Left lung (tissue), 14 donors: ENCODE measurements around the gene DPH7. TPM values are rescaled to one million over a fixed set of nuclear protein-coding genes. Genes with fewer than 3 reads are reported as not detected.
A peak's percentile ranks its signal among the peaks of the same experiment; 100 is the strongest.
"Not testable (repeated sequence)": the region's sequence is repeated elsewhere in the genome, so short reads cannot be mapped to it uniquely, and the experiment has no call there.

Experiments
- ATAC-seq: fragments of 200-7000 bp; cut with Tn5 transposase; one replicate; pipeline ENCODE4 v1.9.1; 2020; ENCODE audit warnings: moderate library complexity
- DNase-seq, 4 donors: peaks; one replicate each; pipeline ENCODE4 v3.0.0-alpha.2; 2013 to 2020
- H3K27ac ChIP-seq, 2 donors: fragments of 200-600 bp; sonication (generic) in 1 of 2; one replicate each; pipeline versions ENCODE4 v1.5.0 to v1.8.0; 2020 to 2021
- H3K27me3 ChIP-seq, 2 donors: fragments of 200-600 bp; sonication (generic) in 1 of 2; one replicate each; pipeline versions ENCODE4 v1.5.0 to v1.8.0; 2020 to 2021
- H3K36me3 ChIP-seq, 2 donors: fragments of 200-600 bp; sonication (generic) in 1 of 2; one replicate each; pipeline versions ENCODE4 v1.5.0 to v1.8.0; 2020 to 2021
- H3K4me1 ChIP-seq, 2 donors: fragments of 200-600 bp; one replicate each; pipeline ENCODE4 v1.8.0; 2021
- H3K4me3 ChIP-seq, 2 donors: fragments of 200-600 bp; sonication (generic) in 1 of 2; one replicate each; pipeline versions ENCODE4 v1.5.0 to v1.8.0; 2020 to 2021; ENCODE audit warnings: mild to moderate bottlenecking in 1 of 2
- H3K9me3 ChIP-seq, 2 donors: fragments of 200-600 bp; sonication (generic) in 1 of 2; one replicate each; pipeline versions ENCODE4 v1.5.0 to v1.8.0; 2020 to 2021
- intact Hi-C, 2 donors: fragments of 100-400 bp; cut with DNase I; formaldehyde crosslinking; loops; one replicate each; pipeline versions ENCODE4 v1.11.2 to v1.14.2; 2022
- long read RNA-seq, 12 donors: library from polyadenylated mRNA in 2 of 12; unstranded in 2 of 12; transcript quantifications; one replicate each; pipeline ENCODE4 v2.0.0 and lab custom pipeline, GENCODE V29; 2019 to 2026
- polyA plus RNA-seq, 6 donors: library from polyadenylated mRNA; unstranded; fragments of 120-200 nt; gene quantifications; one replicate each; pipeline ENCODE4 v1.2.1, GENCODE V29; 2013; ENCODE audit not compliant: insufficient read length in 6 of 6
- total RNA-seq, 2 donors: library from RNA; stranded (reverse); fragmentation: NEBNext Ultra II Directional; extraction: Animal tissue kit (Norgen Biotek cat#: 25700); gene quantifications; one replicate each; pipeline ENCODE4 v1.2.1, GENCODE V29; 2021
- TF ChIP-seq, protein P1 (sequence below), 2 donors: fragments of 200-600 bp; sonication (generic) in 1 of 2; IDR thresholded peaks; one replicate each; pipeline versions ENCODE4 v1.5.0 to v1.8.0; 2021; ENCODE audit warnings: antibody characterized with exemption in 2 of 2
- donor health status: DM: no; HTN: yes; CAD: no.
- donor health status: DM: no; HTN: no; CAD: no.

The DPH7 gene
- total RNA-seq, result 10 to 100 TPM; 25.6 to 26.8 TPM
- polyA plus RNA-seq, result 10 to 100 TPM; 43.2 to 69.2 (median 55.6) TPM
- long read RNA-seq, donor 1, partial matches to known transcripts, result 0 of 3 reads
- long read RNA-seq, donor 1, other reads (novel, unspliced or antisense), result 0 of 3 reads
- long read RNA-seq, donor 2, partial matches to known transcripts, result 0 of 4 reads
- long read RNA-seq, donor 2, other reads (novel, unspliced or antisense), result 0 of 4 reads
- long read RNA-seq, donor 3, result 0 reads
- long read RNA-seq, donor 4, partial matches to known transcripts, result 2 of 18 reads
- long read RNA-seq, donor 4, other reads (novel, unspliced or antisense), result 13 of 18 reads
- long read RNA-seq, donor 5, partial matches to known transcripts, result 0 of 4 reads
- long read RNA-seq, donor 5, other reads (novel, unspliced or antisense), result 0 of 4 reads
- long read RNA-seq, donor 6, transcript DPH7-201 (9 exons, 1,847 nt), result major isoform, 5 of 22 reads
- long read RNA-seq, donor 6, partial matches to known transcripts, result 17 of 22 reads
- long read RNA-seq, donor 6, other reads (novel, unspliced or antisense), result 0 of 22 reads
- long read RNA-seq, donor 7, partial matches to known transcripts, result 0 of 1 reads
- long read RNA-seq, donor 7, other reads (novel, unspliced or antisense), result 0 of 1 reads
- long read RNA-seq, donor 8, partial matches to known transcripts, result 0 of 3 reads
- long read RNA-seq, donor 8, other reads (novel, unspliced or antisense), result 0 of 3 reads
- long read RNA-seq, donor 9, result 0 reads
- long read RNA-seq, donor 10, transcript DPH7-201 (9 exons, 1,847 nt), result major isoform, 6 of 23 reads
- long read RNA-seq, donor 10, partial matches to known transcripts, result 0 of 23 reads
- long read RNA-seq, donor 10, other reads (novel, unspliced or antisense), result 17 of 23 reads
- long read RNA-seq, donor 11, partial matches to known transcripts, result 0 of 2 reads
- long read RNA-seq, donor 11, other reads (novel, unspliced or antisense), result 0 of 2 reads
- long read RNA-seq, donor 12, partial matches to known transcripts, result 0 of 2 reads
- long read RNA-seq, donor 12, other reads (novel, unspliced or antisense), result 0 of 2 reads

DNA sequence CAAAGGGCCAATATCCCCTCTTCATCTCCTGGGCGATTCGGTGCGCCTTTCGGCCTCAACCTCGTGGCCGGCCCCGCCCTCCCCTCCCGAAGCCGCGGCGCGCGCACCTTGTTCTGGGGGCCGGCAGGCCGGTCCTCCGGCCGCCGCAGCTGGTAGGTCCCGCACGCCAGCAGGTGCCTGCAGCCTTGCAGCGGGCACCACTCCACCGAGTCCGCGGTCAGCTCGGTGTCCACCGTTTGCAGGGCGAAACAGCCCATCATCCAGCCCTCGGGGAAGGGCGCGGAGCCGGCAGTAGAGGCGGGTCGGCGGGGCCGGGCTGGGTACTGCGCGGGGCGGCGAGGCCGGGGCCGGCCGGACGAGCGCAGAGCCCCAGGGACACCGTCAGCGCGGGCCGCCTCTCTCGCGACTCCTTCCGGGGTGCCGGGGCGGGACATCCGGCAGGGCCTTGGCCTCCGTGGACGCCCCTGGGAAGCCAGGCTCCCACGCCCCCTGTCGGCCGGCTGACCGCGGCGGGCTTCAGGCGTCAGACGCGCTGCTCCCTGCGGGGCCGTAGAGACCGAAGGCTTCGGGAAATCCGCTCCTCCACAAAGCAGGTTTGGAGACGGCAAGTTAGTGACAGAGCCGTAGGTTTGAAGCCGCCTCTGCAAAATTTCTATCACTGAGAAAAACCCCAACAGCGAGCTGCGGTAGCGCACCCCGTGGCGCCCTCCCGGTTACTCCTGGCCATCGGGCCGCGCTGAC, at the start of gene DPH7:
Gene DPH7 (minus strand): TSS at position 408 of the 741 bp plus-strand sequence. CDS start 148 bp downstream, at position 260.
- peak within 1 kb of the TSS; percentile 84 to 86 for H3K4me3 ChIP-seq
- intact Hi-C loops, result no loop called here
- peak within 1 kb of the TSS; percentile 41 to 85 for H3K27ac ChIP-seq
- no peaks in the 10 kb centered on the region for H3K27me3 ChIP-seq
- H3K9me3 ChIP-seq, result no peaks in the 10 kb centered on the region
- TF ChIP-seq, protein P1, sequence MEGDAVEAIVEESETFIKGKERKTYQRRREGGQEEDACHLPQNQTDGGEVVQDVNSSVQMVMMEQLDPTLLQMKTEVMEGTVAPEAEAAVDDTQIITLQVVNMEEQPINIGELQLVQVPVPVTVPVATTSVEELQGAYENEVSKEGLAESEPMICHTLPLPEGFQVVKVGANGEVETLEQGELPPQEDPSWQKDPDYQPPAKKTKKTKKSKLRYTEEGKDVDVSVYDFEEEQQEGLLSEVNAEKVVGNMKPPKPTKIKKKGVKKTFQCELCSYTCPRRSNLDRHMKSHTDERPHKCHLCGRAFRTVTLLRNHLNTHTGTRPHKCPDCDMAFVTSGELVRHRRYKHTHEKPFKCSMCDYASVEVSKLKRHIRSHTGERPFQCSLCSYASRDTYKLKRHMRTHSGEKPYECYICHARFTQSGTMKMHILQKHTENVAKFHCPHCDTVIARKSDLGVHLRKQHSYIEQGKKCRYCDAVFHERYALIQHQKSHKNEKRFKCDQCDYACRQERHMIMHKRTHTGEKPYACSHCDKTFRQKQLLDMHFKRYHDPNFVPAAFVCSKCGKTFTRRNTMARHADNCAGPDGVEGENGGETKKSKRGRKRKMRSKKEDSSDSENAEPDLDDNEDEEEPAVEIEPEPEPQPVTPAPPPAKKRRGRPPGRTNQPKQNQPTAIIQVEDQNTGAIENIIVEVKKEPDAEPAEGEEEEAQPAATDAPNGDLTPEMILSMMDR (IDR thresholded peaks at IDR 0.05), result peak; percentile 92 to 96
- H3K4me1 ChIP-seq, result peaks cover 11 to 36% of the 10 kb centered on the region in 2 donors
- peaks cover 0 to 50% of the 10 kb centered on the region in 2 donors for H3K36me3 ChIP-seq
- DNase-seq, result peak; percentile 91 to 100 (median 95)
- ATAC-seq, result peak; percentile 99

DNA sequence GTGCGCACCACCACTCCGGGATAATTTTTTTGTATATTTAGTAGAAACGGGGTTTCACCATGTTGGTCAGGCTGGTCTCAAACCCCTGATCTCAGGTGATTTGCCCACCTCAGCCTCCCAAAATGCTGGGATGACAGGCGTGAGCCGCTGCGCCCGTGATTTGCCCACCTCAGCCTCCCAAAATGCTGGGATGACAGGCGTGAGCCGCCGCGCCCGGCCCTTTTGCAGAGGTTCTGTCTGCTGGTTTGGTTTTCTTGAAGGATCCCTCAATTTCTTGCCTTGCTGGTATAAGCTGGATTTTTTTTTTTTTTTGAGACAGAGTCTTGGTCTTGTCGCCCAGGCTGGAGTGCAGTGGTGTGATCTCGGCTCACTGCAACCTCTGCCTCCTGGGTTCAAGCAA, 48.7 kb upstream of the DPH7 start:
- intact Hi-C loops, H3K27ac ChIP-seq, H3K4me3 ChIP-seq, ATAC-seq, H3K27me3 ChIP-seq, H3K9me3 ChIP-seq, H3K36me3 ChIP-seq: not testable (repeated sequence)
- peaks cover 14 to 76% of the 10 kb centered on the region in 2 donors for H3K4me1 ChIP-seq
- DNase-seq, result peak in 1 of 4 donors; percentile 32

DNA sequence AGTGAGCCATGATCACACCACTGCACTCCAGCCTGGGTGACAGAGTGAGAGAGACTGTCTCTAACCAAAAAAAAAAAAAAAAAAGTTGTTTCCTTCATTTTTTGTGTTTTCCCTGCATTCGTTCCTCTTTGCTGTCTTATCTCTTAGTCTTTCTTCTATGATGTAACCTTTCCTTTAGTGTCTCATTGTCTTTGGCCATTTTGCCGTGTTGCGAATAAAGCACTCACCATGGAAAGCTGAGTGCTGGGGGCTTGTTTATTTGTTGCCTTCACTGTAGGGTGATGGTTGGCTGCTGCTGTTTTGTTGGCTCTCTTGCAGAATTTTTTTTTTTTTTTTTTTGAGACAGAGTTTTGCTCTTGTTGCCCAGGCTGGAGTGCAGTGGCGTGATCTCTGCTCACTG, 47.7 kb upstream of the DPH7 start:
- no peak for DNase-seq
- H3K27ac ChIP-seq, result no peak overlapping the region
- TF ChIP-seq, protein P1 (IDR thresholded peaks at IDR 0.05), result no peak
- H3K4me3 ChIP-seq, result no peak overlapping the region
- peaks cover 14 to 75% of the 10 kb centered on the region in 2 donors for H3K4me1 ChIP-seq
- H3K36me3 ChIP-seq, result no peaks in the 10 kb centered on the region
- no peaks in the 10 kb centered on the region for H3K27me3 ChIP-seq
- intact Hi-C loops, result no loop called here
- ATAC-seq, result no peak
- H3K9me3 ChIP-seq, result no peaks in the 10 kb centered on the region

DNA sequence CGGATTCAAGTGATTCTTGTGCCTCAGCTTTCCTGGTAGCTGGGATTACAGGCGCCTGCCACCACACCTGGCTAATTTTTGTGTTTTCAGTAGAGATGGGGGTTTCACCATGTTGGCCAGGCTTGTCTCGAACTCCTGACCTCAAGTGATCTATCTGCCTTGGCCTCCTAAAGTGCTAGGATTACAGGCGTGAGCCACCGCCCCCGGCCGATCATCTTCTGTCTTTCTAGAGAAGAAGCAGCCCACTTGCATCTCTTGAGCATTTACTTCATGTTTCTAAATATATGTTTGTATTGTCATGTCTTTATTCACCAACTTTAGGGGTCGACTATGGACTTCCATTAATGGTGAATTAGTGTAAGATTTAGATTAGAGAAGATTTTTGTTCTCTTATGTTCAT, 43.5 kb upstream of the DPH7 start:
- H3K4me1 ChIP-seq, result peaks cover 22 to 64% of the 10 kb centered on the region in 2 donors
- DNase-seq, result peak in 1 of 4 donors; percentile 27
- H3K27me3 ChIP-seq, intact Hi-C loops, H3K4me3 ChIP-seq, H3K9me3 ChIP-seq, H3K27ac ChIP-seq, H3K36me3 ChIP-seq, ATAC-seq: not testable (repeated sequence)

DNA sequence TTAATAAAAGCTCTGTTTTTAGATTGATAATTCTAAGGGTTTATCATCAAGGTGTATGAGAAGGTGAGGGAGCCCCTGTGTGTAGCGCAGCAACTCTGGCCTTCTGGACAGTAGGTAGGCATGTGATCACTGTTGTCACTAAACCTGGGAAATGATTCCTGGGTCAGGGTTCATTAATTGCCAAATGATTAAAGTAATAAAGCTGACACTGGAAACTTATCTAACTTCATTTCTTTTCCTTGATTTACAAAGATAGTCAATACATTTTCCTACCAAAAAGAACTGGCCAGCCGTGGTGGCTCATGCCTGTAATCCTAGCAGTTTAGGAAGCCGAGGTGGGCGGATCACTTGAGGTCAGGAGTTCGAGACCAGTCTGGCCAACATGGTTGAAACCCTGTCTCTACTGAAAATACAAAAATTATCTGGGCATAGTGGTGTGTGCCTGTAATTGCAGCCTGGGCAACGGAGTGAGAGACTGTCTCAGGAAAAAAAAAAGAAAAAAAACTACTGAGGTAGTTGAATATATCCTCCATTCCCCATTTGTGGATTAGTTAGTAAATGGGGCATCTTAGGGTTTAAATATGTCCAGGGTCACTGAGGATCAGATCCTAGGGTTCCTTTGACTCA, 42.5 kb upstream of the DPH7 start:
- Histone ChIP-seq H3K9me3 (no peaks in the 10 kb centered on the region), H3K4me3 (no peak overlapping the region), H3K36me3 (peaks cover 0 to 4% of the 10 kb centered on the region in 2 donors), H3K4me1 (peaks cover 22 to 60% of the 10 kb centered on the region in 2 donors), H3K27me3 (no peaks in the 10 kb centered on the region), H3K27ac (no peak overlapping the region)
- no peak for ATAC-seq
- DNase-seq, result peak in 1 of 4 donors; percentile 3
- TF ChIP-seq, protein P1 (IDR thresholded peaks at IDR 0.05), result peak in 1 of 2 donors; percentile 35
- intact Hi-C loops, result no loop called here
